Measurements from ENCODE around the gene S100A5. TPM values are rescaled to one million over a fixed set of nuclear protein-coding genes. Genes with fewer than 3 reads are reported as not detected.

Gene S100A5
- total and polyA plus RNA-seq, 9 of the 15 experiments (the other 6 are each of a cell fraction or from before 2014, with no cell fraction given), result 0.56 to 1.4 (median 0.64) TPM; not detected in 5

GRCh38 chr1:153543736-153544135, 3.0 kb upstream of the S100A5 start:
- intact Hi-C loops (cut with micrococcal nuclease), result no loop called here
- in situ Hi-C loops (cut with MboI), result no loop called here
- no peak for DNase-seq (ENCODE audit: extremely low read depth in 1 of 4, low spot score in 3 of 4)
- H3K27me3 ChIP-seq (ENCODE audit: control insufficient read depth in 2 of 2, insufficient read depth in 2 of 2, low read length in 2 of 2), result no peaks in the 10 kb centered on the region
- peak overlapping the region; percentile 80 for H2AFZ ChIP-seq (ENCODE audit: low read depth, low read length)
- peaks cover 77 to 80% of the 10 kb centered on the region in 2 experiments for H3K4me1 ChIP-seq (replicated peaks in 1 of 2; ENCODE audit: control insufficient read depth in 2 of 2, insufficient read depth in 2 of 2, low read length in 2 of 2)
- BruUV-seq (replicated peaks), result no TSS peak
- CTCF ChIA-PET (ENCODE audit: low intra/inter-chr PET ratio), result no interaction called here
- no peak for ATAC-seq
- WGBS (ENCODE audit: insufficient coverage, low coverage, missing lambda C conversion rate), result 28% methylated on average over 4 of the region's 4 CpGs
- POLR2A ChIA-PET, result interaction anchor here (0.6 to 2.2 kb wide), 3 partner anchors 18 to 1599 kb away, joined by 3 to 9 read pairs (median 3); partner anchors contain the start of gene S100A13
- H3K9ac ChIP-seq (ENCODE audit: insufficient read depth in 1 of 2, low read depth in 2 of 2, low read length in 2 of 2), result peak overlapping the region; percentile 10 to 32; a peak in 2 of 4 replicates
- H3K4me3 ChIP-seq, result no peak overlapping the region
- no peaks in the 10 kb centered on the region for H3K9me3 ChIP-seq (replicated peaks; ENCODE audit: control insufficient read depth, insufficient read depth, low read depth, low read length)
- no peaks in the 10 kb centered on the region for H3K36me3 ChIP-seq (ENCODE audit: control insufficient read depth, insufficient read depth, low read length)
- H3K27ac ChIP-seq (ENCODE audit: extremely low read depth, low read depth, low read length), result peak overlapping the region; percentile 20; the same call in 1 of the 3 replicates
- no peaks in the 10 kb centered on the region for H3K79me2 ChIP-seq (ENCODE audit: control insufficient read depth, insufficient read depth, low read length)
- no peaks in the 10 kb centered on the region for H3K9me1 ChIP-seq (ENCODE audit: control insufficient read depth, insufficient read depth, low read length)
- no peak for FAIRE-seq
- no peaks in the 10 kb centered on the region for H4K20me1 ChIP-seq (replicated peaks; ENCODE audit: control insufficient read depth, insufficient read depth, low read length)
- peak overlapping the region; percentile 71; the same call in 1 of the 2 replicates for H3K4me2 ChIP-seq (ENCODE audit: insufficient read depth, low read length)
- no peak for TF ChIP-seq ASH1L (IDR thresholded peaks at IDR 0.05; ENCODE audit: borderline replicate concordance, low read depth, partially characterized antibody)
- no peak for TF ChIP-seq COPS2 (conservative IDR thresholded peaks at IDR 0.05)
- TF ChIP-seq MLX (CRISPR knock-in tag; conservative IDR thresholded peaks at IDR 0.05), result no peak
- TF ChIP-seq SIRT6 (IDR thresholded peaks at IDR 0.05; ENCODE audit: low read depth, low read length), result no peak
- TF ChIP-seq HDAC2 (IDR thresholded peaks at IDR 0.05), result no peak
- TF ChIP-seq FOXK1 (CRISPR knock-in tag; IDR thresholded peaks at IDR 0.05; ENCODE audit: borderline replicate concordance), result no peak
- no peak for TF ChIP-seq CHAMP1 (IDR thresholded peaks at IDR 0.05)
- TF ChIP-seq GTF2B (IDR thresholded peaks at IDR 0.05; ENCODE audit: extremely low read depth, insufficient read length), result no peak
- TF ChIP-seq IRF2 (CRISPR knock-in tag; IDR thresholded peaks at IDR 0.05), result no peak
- no peak for TF ChIP-seq ZBTB34 (CRISPR knock-in tag; IDR thresholded peaks at IDR 0.05)
- no peak for TF ChIP-seq ZNF124 (CRISPR knock-in tag; IDR thresholded peaks at IDR 0.05)
- TF ChIP-seq XRCC3 (IDR thresholded peaks at IDR 0.05), result no peak
- TF ChIP-seq TCF15 (CRISPR knock-in tag; IDR thresholded peaks at IDR 0.05), result no peak
- TF ChIP-seq MAFF (IDR thresholded peaks at IDR 0.05; ENCODE audit: low read length), result no peak
- no peak for TF ChIP-seq TAF15 (IDR thresholded peaks at IDR 0.05; ENCODE audit: low read depth, low read length)
- no peak for TF ChIP-seq SMARCA5 (IDR thresholded peaks at IDR 0.05)

Measured in K562 (cell line).